Loucy (cell line): ENCODE results near the gene LIPI.

Source experiments
- CTCF ChIP-seq: fragments of 200-600 bp; sonication (generic); conservative IDR thresholded peaks from 2 replicates; pipeline ENCODE4 v1.5.1; 2014; ENCODE audit warnings: mild to moderate bottlenecking, antibody characterized with exemption, low read length
- EZH2phosphoT487 ChIP-seq: fragments of 200-600 bp; IDR thresholded peaks from 2 replicates; pipeline ENCODE4 v1.6.1; 2018; ENCODE audit warnings: antibody characterized with exemption, mild to moderate bottlenecking, moderate library complexity, borderline replicate concordance

- no peak for TF ChIP-seq CTCF
- TF ChIP-seq EZH2phosphoT487, result no peak
Observed at GRCh38 chr21:14124266-14124665, 86.5 kb downstream of the LIPI start.
